Left lobe of liver (tissue), 2 donors: Measurements from ENCODE around the gene NOS1. TPM values are rescaled to one million over a fixed set of nuclear protein-coding genes. Genes with fewer than 3 reads are reported as not detected.

ENCODE experiments used
- ATAC-seq: fragments of 200-7000 bp; cut with Tn5 transposase; one replicate; pipeline ENCODE4 v1.9.1; 2020; ENCODE audit warnings: mild to moderate bottlenecking, moderate library complexity
- DNase-seq: peaks from one replicate; pipeline ENCODE4 v3.0.0-alpha.2; 2020; ENCODE audit warnings: low spot score
- total RNA-seq: library from RNA; stranded (reverse); gene quantifications from one replicate; pipeline ENCODE4 v1.2.1, GENCODE V29; 2021
- donor health status: DM: no; HTN: no; CAD: no; lungs with moderate emphysema.
- donor health status: DM: no; HTN: yes; CAD: no.

The NOS1 gene
- total RNA-seq, 1 donor from 2014 or later, result 0.08 TPM

DNA sequence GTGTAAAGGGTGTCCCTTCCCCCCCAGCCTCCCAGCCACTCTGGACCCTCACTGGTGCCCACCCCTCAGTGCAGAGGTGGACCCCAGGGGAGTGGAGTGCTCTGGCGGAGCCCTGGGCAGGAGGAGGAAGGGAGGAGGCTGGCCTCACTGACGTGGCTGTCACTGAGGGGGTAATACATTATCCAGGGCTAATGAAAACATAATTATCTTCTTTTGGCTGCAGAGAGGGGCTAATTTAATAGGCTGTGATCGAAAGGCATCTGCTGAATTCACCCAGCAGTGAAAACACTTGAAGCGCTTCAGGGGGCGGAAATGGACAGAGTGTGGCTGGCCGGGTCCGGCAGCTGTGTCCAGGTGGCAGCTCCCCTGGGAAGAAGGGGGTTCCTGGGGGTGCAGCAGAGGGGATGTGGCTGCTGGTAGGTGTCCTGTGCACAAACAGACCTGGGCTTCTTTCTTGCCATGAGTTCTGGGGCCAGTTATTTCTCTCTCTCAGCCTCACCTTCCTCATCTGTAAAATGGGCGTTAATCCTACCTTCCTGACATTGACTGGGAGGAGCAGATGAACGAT is 3.7 kb upstream of the NOS1 start:
- ATAC-seq, result no peak
- DNase-seq, result no peak

- no peak for DNase-seq
- ATAC-seq, result no peak
Observed at GRCh38 chr12:117363953-117364486, 2.6 kb upstream of the NOS1 start.

- ATAC-seq, result no peak
- DNase-seq, result no peak
Observed at GRCh38 chr12:117363056-117363662, 1.7 kb upstream of the NOS1 start.

- no peak for DNase-seq
- ATAC-seq, result no peak
Observed at GRCh38 chr12:117362391-117362790, 965 bp upstream of the NOS1 start.

DNA sequence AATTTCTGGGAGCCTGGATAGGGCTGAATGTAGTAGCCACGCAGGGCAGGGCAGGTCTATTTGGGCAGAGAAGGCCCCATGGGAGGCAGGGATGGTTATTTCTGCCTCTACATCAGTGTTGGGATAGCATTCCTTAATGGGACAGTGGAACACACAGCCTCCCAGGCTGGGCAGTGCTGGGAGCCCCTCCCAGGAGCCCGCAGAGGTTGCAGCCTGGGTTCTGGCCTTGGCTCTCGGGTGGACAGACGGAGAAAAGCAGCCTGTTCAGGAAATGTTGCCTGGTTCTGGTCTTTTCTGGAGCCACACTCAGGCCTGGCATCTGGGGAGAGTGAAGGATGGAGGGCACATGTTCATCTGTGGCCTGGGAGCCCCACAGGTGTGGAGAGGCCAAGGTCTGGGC is 479 bp upstream of the NOS1 start:
- DNase-seq (no peak), ATAC-seq (no peak)

DNA sequence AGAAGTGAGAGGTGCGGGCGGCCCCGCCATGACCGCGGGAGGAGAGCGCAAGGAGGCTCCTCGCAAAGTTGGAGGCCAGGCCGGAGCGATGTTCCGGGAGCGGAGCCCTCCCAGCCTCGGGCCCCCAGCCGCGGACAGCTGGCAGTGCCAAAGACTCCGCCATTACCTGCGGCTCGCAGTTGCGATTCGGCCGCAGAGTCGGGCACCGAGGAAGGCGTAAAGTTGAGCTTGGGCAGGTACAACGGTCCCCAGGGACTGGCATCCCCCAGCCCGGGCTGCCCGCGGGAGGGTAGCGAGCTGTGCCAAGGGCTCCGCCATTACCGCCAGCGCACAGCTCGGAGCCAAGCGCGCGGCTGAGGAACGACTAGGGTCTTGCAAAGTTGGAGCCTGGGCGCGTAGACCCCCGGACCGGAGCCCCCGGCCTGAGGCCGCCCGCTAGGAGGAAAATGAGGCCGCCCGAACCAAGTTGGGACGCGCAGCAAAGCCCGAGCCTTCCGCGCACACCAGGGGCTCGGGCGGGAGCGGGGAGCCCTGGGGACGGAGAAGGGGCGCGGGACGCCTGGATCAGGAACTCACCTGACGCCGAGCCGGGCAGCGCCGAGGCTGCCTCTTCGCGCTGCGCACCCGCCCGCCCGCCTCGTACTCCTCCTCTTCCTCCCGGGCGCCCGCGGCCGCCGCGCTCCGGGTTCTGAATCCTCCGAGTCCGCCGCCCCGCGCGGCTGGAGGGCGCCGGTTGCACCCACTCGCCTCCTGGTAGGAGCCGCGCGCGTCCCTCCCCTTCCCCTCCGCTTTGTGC is 677 bp downstream of the NOS1 start:
- ATAC-seq (no peak), DNase-seq (no peak)

DNA sequence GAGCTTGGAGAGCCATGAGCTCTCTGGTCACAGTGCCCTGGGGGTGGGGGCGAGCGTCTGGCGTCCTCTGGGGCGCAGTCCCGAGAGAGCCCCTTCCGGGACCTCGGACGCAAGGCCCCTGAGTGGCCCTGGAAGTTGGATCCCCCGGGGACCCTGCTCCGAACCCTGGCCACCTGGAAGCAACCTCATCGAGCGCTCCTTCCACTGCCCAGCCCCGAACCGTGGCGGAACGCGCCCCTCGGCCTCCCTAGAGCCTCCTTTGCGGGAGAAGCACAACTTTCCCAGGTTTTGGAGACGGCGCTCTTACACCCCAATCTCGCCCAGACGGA is 1.2 kb downstream of the NOS1 start:
- no peak for ATAC-seq
- no peak for DNase-seq

DNA sequence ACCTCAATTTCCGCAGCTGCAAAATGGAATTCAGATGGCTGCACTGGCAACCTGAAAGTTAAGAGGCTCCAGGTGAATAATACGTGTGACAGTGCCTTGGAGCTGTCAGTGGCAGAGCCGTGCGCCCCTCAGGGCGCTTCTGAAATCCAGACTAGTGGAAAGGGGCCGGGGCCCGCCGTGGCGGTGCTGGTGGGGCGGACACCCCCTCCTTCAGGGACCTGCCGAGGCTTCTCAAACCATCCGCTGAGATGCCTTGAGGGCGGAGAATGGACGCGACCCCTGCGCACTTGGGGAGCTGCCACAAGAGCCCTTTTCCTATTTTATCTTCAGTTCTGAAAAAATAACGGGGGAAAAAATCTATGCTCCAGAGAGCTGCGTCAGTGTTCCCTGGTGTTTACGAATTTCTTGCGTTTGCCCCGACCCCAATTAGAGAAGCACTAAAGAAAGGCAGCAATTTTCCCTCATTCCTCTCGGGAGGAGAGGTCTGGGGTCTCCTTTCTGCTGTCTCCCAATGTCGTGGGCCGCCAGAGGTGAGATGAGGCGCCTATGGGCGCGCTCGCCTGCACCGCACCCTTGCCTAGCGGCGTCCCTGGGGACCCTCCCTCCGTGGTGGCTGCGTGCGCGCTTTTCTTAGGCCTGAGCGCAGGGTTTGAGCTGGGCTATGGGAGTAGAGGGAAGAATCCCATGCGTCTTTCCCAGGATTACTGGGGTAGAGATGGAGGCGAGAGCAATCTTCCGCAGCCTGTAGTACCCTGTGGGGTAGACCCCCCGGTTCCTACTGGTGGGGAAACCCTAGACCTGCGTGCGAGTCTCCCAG is 2.2 kb downstream of the NOS1 start:
- ATAC-seq (no peak), DNase-seq (no peak)

- ATAC-seq (no peak), DNase-seq (no peak)
Observed at GRCh38 chr12:117356048-117356447, 5.4 kb downstream of the NOS1 start.

GRCh38 chr12:117352883-117353282 is 8.5 kb downstream of the NOS1 start:
- no peak for ATAC-seq
- DNase-seq, result no peak

DNA sequence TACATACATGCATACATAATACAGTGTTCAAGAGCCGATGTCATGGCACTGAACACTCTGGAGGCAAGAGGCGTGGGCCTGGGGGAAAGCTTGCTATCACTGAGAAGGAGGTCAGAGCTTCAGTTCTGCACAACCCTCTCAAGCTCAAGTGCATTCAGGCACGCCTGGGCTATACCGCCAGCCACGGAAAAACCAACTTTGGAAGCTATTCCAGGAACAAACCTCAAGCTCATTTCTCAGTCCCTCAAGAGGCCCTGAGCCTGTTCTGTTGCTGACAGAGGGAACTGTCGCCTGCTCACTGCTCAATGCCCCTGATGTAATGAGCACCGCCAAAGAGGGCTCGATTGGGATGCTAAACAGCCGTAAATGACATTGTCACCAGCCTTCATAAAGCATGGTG is 9.2 kb downstream of the NOS1 start:
- ATAC-seq, result no peak
- DNase-seq, result no peak

GRCh38 chr12:117350140-117350539 is 11.3 kb downstream of the NOS1 start:
- DNase-seq, result no peak
- no peak for ATAC-seq

- no peak for DNase-seq
- no peak for ATAC-seq
Observed at GRCh38 chr12:117347588-117347987, 13.8 kb downstream of the NOS1 start.

GRCh38 chr12:117344716-117345115 is 16.7 kb downstream of the NOS1 start:
- no peak for ATAC-seq
- no peak for DNase-seq

DNA sequence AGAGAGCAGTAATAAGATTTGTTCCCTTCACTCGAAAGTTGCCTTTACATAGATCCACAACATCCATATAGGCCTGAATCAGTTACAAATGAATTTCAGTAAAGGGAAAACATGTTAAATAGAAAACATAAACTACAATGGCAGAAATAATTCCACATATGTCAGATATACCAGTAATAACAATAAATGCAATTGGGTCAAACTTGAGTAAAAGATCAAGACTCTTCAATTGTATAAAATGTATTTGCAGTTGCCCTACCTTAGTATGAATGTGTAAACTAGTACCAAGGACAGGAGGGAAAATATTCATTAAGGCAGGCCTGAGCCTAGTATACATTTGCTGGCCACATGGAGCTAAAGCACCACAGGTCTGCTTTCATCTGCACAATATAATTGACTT is 17.6 kb downstream of the NOS1 start:
- ATAC-seq, result no peak
- DNase-seq, result no peak

DNA sequence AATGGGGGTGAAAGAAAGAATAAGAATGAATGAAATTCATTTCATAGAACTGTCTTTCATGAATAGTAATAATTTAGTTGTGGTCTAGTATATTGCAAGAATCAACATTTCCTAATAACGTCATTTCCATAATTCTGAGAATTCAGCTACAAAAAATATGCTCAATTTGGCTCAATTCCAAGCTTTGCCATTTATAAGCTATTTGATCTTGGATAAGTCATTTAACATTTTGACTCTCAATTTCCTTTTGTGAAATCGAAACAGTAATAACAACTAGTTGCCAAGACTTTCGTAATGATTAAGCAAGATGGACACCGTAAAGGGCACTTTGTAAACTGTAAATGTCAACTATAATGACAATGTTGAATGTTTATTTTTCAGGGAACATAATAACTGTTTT is 18.1 kb downstream of the NOS1 start:
- DNase-seq (no peak), ATAC-seq (no peak)

- no peak for ATAC-seq
Observed at GRCh38 chr12:117342682-117343081, 18.7 kb downstream of the NOS1 start.

GRCh38 chr12:117342247-117342646 is 19.2 kb downstream of the NOS1 start:
- ATAC-seq (no peak), DNase-seq (no peak)

More at GRCh38 chr12:117342682-117343081, 18.7 kb downstream of the NOS1 start:
- DNase-seq, result no peak

GRCh38 chr12:117339104-117339503 is 22.3 kb downstream of the NOS1 start:
- DNase-seq (no peak), ATAC-seq (no peak)

- no peak for DNase-seq
- peak; percentile 25 for ATAC-seq
Observed at GRCh38 chr12:117334855-117335587, 26.4 kb downstream of the NOS1 start.

GRCh38 chr12:117334051-117334450 is 27.4 kb downstream of the NOS1 start:
- DNase-seq, result no peak
- no peak for ATAC-seq
